Measurements from ENCODE around the gene LRBA. TPM values are rescaled to one million over a fixed set of nuclear protein-coding genes. Genes with fewer than 3 reads are reported as not detected.

The LRBA gene
- total RNA-seq, 1 experiment from 2014 or later: 55.3 TPM

DNA sequence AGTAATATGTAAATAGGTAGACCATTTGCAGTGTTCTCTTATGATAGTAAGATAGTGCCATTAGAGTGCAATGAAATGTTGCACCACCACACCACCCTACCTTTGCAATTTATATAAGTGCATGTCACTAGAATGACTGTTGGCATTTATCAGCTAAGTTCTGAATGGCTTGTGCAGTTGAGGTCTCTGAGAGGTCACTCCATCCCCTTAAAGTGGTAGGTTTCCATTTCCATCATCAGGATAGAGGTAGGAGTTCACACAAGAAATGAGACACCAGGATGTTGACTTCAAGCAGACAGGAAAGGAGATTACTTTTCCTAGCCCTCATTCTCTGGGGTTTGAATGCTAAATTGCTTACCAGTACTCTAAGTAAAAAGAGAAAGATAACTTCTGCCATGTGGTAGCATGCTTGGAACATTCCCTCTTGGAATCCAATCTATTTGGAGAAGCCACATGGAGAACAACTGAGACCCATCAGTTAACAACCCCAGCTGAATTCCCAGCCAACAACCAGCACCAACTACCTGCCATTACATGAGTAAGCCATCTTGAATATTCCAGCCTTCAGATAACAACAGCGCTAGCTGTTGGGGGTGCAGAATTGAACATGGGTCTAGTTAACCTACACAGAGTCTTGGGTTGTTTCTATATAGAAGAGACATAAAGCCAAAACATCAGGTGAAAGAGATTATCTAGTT, 6.7 kb upstream of the LRBA start:
- WGBS (ENCODE audit: extremely low coverage, insufficient read length, low lambda C conversion rate): no CpG with 5 or more reads among the region's 1 CpG
- H2BK120ac ChIP-seq (ENCODE audit: low read depth, low read length, poor library complexity, severe bottlenecking): no peak overlapping the region
- H3K27me3 ChIP-seq (ENCODE audit: insufficient read depth, low read length): no peaks in the 10 kb centered on the region
- no peak overlapping the region for H3K56ac ChIP-seq (ENCODE audit: insufficient read length, low read depth, low read length)
- TF ChIP-seq, protein P1, sequence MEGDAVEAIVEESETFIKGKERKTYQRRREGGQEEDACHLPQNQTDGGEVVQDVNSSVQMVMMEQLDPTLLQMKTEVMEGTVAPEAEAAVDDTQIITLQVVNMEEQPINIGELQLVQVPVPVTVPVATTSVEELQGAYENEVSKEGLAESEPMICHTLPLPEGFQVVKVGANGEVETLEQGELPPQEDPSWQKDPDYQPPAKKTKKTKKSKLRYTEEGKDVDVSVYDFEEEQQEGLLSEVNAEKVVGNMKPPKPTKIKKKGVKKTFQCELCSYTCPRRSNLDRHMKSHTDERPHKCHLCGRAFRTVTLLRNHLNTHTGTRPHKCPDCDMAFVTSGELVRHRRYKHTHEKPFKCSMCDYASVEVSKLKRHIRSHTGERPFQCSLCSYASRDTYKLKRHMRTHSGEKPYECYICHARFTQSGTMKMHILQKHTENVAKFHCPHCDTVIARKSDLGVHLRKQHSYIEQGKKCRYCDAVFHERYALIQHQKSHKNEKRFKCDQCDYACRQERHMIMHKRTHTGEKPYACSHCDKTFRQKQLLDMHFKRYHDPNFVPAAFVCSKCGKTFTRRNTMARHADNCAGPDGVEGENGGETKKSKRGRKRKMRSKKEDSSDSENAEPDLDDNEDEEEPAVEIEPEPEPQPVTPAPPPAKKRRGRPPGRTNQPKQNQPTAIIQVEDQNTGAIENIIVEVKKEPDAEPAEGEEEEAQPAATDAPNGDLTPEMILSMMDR (conservative IDR thresholded peaks at IDR 0.05): no peak
- no peaks in the 10 kb centered on the region for H3K9me3 ChIP-seq (ENCODE audit: control insufficient read depth, low read depth, low read length)
- H3K4me2 ChIP-seq (ENCODE audit: insufficient read depth, insufficient read length, low read length): no peak overlapping the region
- H3K9ac ChIP-seq (ENCODE audit: extremely low read depth, insufficient read length, low read length): no peak overlapping the region
- no peak overlapping the region for H4K91ac ChIP-seq (ENCODE audit: insufficient read length, low read depth, low read length)
- no peak overlapping the region for H3K4me3 Mint-ChIP-seq
- H3K79me1 ChIP-seq (ENCODE audit: insufficient read depth, low read depth, low read length, poor library complexity, severe bottlenecking): no peaks in the 10 kb centered on the region
- no peaks in the 10 kb centered on the region for H3K27me3 Mint-ChIP-seq (ENCODE audit: low read depth)
- no peak overlapping the region for H4K5ac ChIP-seq (ENCODE audit: insufficient read length, low read depth, low read length)
- H2AFZ ChIP-seq (ENCODE audit: low read length): no peak overlapping the region
- H2BK20ac ChIP-seq (ENCODE audit: low read depth, low read length, poor library complexity, severe bottlenecking): no peak overlapping the region
- H3K23ac ChIP-seq (ENCODE audit: insufficient read length, low read depth, low read length): no peak overlapping the region
- no peak overlapping the region for H4K8ac ChIP-seq (replicated peaks; ENCODE audit: insufficient read length, low read depth, low read length)
- H3K36me3 Mint-ChIP-seq (ENCODE audit: insufficient read depth in 1 of 3, low read depth in 3 of 3): no peaks in the 10 kb centered on the region
- H3K9me3 Mint-ChIP-seq: no peaks in the 10 kb centered on the region
- no peak overlapping the region for H2AK5ac ChIP-seq (ENCODE audit: insufficient read length, low read length)
- H3K27ac ChIP-seq (ENCODE audit: insufficient read length, low read depth, low read length): no peak overlapping the region
- H3K4ac ChIP-seq (ENCODE audit: low read depth, low read length): no peak overlapping the region
- no peak overlapping the region for H2BK15ac ChIP-seq (ENCODE audit: low read depth, low read length)
- H2BK12ac ChIP-seq (ENCODE audit: insufficient read length, low read depth, low read length): no peak overlapping the region
- no peaks in the 10 kb centered on the region for H3K79me2 ChIP-seq (ENCODE audit: insufficient read depth, low read length)
- H3T11ph ChIP-seq (ENCODE audit: low read length): no peak overlapping the region
- H3K18ac ChIP-seq (ENCODE audit: insufficient read length, low read depth, low read length): no peak overlapping the region
- H4K20me1 ChIP-seq (ENCODE audit: control insufficient read depth, insufficient read depth, insufficient read length): no peaks in the 10 kb centered on the region
- no peak overlapping the region for H3K27ac Mint-ChIP-seq
- no peaks in the 10 kb centered on the region for H3K4me1 Mint-ChIP-seq
- DNase-seq: no peak
- no peak overlapping the region for H3K14ac ChIP-seq (ENCODE audit: insufficient read depth, low read length)
- no peaks in the 10 kb centered on the region for H3K23me2 ChIP-seq (ENCODE audit: insufficient read length, low read depth, low read length, poor library complexity, severe bottlenecking)
- H2BK5ac ChIP-seq (ENCODE audit: insufficient read length, low read length): no peak overlapping the region
- no peaks in the 10 kb centered on the region for H3K4me1 ChIP-seq (ENCODE audit: insufficient read depth, low read length)
